ENCODE results near the gene ZAR1. TPM values are rescaled to one million over a fixed set of nuclear protein-coding genes. Genes with fewer than 3 reads are reported as not detected.
"Not testable (repeated sequence)": the region's sequence is repeated elsewhere in the genome, so short reads cannot be mapped to it uniquely, and the experiment has no call there.

ZAR1 gene
- total and polyA plus RNA-seq, 9 of the 15 experiments (the other 6 are each of a cell fraction or from before 2014, with no cell fraction given) = 0.07 to 0.84 (median 0.28) TPM; not detected in 1

DNA sequence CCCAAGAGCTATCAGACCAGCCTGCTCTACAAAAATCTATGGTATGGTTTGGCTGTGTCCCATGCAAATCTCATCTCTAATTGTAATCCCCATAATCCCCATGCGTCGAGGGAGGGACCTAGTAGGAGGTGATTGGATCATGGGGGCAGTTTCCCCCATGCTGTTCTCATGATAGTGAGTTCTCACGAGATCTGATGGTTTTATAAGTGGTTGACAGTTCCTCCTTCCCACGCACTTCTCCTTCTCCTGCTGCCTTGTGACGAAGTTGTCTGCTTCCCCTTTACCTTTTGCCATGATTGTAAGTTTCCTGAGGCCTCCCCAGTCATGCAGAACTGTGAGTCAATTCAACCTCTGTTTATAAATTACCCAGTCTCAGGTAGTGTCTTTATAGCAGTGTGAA lies 49.1 kb upstream of the ZAR1 start:
- WGBS (ENCODE audit: insufficient coverage, low coverage, missing lambda C conversion rate) = 9% methylated on average over 5 of the region's 5 CpGs
- ATAC-seq = peak; percentile 52
- peak in 1 of 4 experiments; percentile 18 for DNase-seq (ENCODE audit: extremely low read depth in 1 of 4, low spot score in 3 of 4)
- H3K36me3 ChIP-seq (ENCODE audit: control insufficient read depth, insufficient read depth, low read length); H4K20me1 ChIP-seq (replicated peaks; ENCODE audit: control insufficient read depth, insufficient read depth, low read length); H3K27me3 ChIP-seq (ENCODE audit: control insufficient read depth in 2 of 2, insufficient read depth in 2 of 2, low read length in 2 of 2); H3K4me2 ChIP-seq (ENCODE audit: insufficient read depth, low read length); H3K4me1 ChIP-seq (replicated peaks in 1 of 2; ENCODE audit: control insufficient read depth in 2 of 2, insufficient read depth in 2 of 2, low read length in 2 of 2); H3K79me2 ChIP-seq (ENCODE audit: control insufficient read depth, insufficient read depth, low read length); CTCF ChIA-PET (ENCODE audit: low intra/inter-chr PET ratio); BruUV-seq (replicated peaks); H3K4me3 ChIP-seq; H3K9me1 ChIP-seq (ENCODE audit: control insufficient read depth, insufficient read depth, low read length); H2AFZ ChIP-seq (ENCODE audit: low read depth, low read length); H3K27ac ChIP-seq (ENCODE audit: extremely low read depth, low read depth, low read length); H3K9ac ChIP-seq (ENCODE audit: insufficient read depth in 1 of 2, low read depth in 2 of 2, low read length in 2 of 2); H3K9me3 ChIP-seq (replicated peaks; ENCODE audit: control insufficient read depth, insufficient read depth, low read depth, low read length); in situ Hi-C loops (cut with MboI): not testable (repeated sequence)
- POLR2A ChIA-PET = interaction anchor here (0.7 to 1.2 kb wide), 3 partner anchors 10 to 43 kb away, joined by 3 to 4 read pairs (median 3); no protein-coding TSS in a partner anchor
- intact Hi-C loops (cut with micrococcal nuclease) = loop anchor here (10.0 kb wide), 1 partner anchor 316 kb away; no protein-coding TSS in a partner anchor
- FAIRE-seq = peak; percentile 49
- TF ChIP-seq CC2D1A (IDR thresholded peaks at IDR 0.05) (0 out of 2 replicates have a peak, but pooled peaks have one; percentile 31), SPI1 (IDR thresholded peaks at IDR 0.05; ENCODE audit: borderline replicate concordance, low read depth, low read length) (peak; percentile 20; the same call in 1 of the 2 replicates), NRF1 (conservative IDR thresholded peaks at IDR 0.05 in 1 of 2, IDR thresholded peaks at IDR 0.05 in 1 of 2) (0 out of 4 replicates have a peak, but pooled peaks have one; percentile 22 to 23), L3MBTL2 (IDR thresholded peaks at IDR 0.05) (peak; percentile 53), ZNF766 (CRISPR knock-in tag; conservative IDR thresholded peaks at IDR 0.05) (peak; percentile 73), CHD2 (IDR thresholded peaks at IDR 0.05; ENCODE audit: low read depth, low read length) (peak; percentile 78), PKNOX1 (IDR thresholded peaks at IDR 0.05) (peak; percentile 34; the same call in 1 of the 2 replicates), CREM (IDR thresholded peaks at IDR 0.05; ENCODE audit: low read depth) (peak; percentile 37; the same call in 1 of the 2 replicates)

Measured in K562 (cell line).